ENCODE data around the gene TRIO. TPM values are rescaled to one million over a fixed set of nuclear protein-coding genes. Genes with fewer than 3 reads are reported as not detected.

Gene TRIO
- total and polyA plus RNA-seq, 2 of the 8 experiments (the other 6 are each of a cell fraction or from before 2014, with no cell fraction given): 35.1 to 69.1 TPM

DNA sequence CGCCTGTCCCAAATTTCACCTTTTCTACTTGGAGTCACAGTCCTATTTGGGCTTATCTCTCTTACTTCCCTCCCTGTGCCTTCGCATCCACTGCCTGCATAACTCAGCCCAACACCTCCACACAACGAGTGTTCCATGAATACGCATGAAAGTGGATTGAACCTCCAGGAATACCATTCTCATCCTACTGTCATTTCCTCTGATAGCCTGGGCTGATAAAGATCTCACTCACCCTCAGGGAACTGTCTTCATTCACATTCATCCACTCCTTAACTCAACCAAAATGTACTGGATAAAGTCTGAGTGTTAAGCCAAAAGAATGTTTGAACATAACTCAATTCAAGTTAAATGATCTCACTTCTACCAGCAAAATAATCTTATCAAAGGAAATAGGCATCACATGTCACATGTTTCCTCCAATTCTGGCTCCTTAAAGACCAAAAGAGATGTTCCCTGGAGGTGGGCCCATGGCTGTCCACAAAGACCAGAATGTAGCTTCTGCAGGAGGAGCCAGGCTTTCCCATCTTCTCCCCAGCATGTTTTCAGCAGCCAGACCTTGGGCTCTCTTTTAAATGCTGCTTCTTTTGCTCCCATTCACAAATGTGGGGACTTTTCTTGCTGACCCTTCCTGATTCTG lies 28.4 kb upstream of the TRIO start (continued):
- TF ChIP-seq RAD21 (IDR thresholded peaks at IDR 0.05 in 1 of 2, conservative IDR thresholded peaks at IDR 0.05 in 1 of 2; ENCODE audit: low read depth in 2 of 2, low read length in 2 of 2): no peak
- no peak for TF ChIP-seq CTBP2 (IDR thresholded peaks at IDR 0.05; ENCODE audit: borderline replicate concordance, insufficient read depth, insufficient read length, low read length)
